HL-60 (cell line): ENCODE results near the gene FGFR1OP2.

Experiments used
- GABPA ChIP-seq: IDR thresholded peaks from 2 replicates; pipeline ENCODE4 v1.6.1; 2012; ENCODE audit warnings: low read depth
- POLR2AphosphoS5 ChIP-seq: IDR thresholded peaks from 2 replicates; pipeline ENCODE4 v1.6.1; 2012; ENCODE audit warnings: low read depth
- SPI1 ChIP-seq: IDR thresholded peaks from 2 replicates; pipeline ENCODE4 v1.6.1; 2012; ENCODE audit warnings: low read depth, mild to moderate bottlenecking, borderline replicate concordance
- TF ChIP-seq, protein P1 (sequence below): IDR thresholded peaks from one replicate; pipeline ENCODE4 v1.5.1; 2011; ENCODE audit warnings: low read length, control low read depth, inconsistent platforms; ENCODE audit not compliant: insufficient read depth
- TF ChIP-seq, protein P2 (sequence below): IDR thresholded peaks from 2 replicates; pipeline ENCODE4 v1.6.1; 2012; ENCODE audit warnings: low read depth; ENCODE audit not compliant: insufficient replicate concordance

- TF ChIP-seq, protein P1, sequence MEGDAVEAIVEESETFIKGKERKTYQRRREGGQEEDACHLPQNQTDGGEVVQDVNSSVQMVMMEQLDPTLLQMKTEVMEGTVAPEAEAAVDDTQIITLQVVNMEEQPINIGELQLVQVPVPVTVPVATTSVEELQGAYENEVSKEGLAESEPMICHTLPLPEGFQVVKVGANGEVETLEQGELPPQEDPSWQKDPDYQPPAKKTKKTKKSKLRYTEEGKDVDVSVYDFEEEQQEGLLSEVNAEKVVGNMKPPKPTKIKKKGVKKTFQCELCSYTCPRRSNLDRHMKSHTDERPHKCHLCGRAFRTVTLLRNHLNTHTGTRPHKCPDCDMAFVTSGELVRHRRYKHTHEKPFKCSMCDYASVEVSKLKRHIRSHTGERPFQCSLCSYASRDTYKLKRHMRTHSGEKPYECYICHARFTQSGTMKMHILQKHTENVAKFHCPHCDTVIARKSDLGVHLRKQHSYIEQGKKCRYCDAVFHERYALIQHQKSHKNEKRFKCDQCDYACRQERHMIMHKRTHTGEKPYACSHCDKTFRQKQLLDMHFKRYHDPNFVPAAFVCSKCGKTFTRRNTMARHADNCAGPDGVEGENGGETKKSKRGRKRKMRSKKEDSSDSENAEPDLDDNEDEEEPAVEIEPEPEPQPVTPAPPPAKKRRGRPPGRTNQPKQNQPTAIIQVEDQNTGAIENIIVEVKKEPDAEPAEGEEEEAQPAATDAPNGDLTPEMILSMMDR: no peak
- TF ChIP-seq, protein P2, sequence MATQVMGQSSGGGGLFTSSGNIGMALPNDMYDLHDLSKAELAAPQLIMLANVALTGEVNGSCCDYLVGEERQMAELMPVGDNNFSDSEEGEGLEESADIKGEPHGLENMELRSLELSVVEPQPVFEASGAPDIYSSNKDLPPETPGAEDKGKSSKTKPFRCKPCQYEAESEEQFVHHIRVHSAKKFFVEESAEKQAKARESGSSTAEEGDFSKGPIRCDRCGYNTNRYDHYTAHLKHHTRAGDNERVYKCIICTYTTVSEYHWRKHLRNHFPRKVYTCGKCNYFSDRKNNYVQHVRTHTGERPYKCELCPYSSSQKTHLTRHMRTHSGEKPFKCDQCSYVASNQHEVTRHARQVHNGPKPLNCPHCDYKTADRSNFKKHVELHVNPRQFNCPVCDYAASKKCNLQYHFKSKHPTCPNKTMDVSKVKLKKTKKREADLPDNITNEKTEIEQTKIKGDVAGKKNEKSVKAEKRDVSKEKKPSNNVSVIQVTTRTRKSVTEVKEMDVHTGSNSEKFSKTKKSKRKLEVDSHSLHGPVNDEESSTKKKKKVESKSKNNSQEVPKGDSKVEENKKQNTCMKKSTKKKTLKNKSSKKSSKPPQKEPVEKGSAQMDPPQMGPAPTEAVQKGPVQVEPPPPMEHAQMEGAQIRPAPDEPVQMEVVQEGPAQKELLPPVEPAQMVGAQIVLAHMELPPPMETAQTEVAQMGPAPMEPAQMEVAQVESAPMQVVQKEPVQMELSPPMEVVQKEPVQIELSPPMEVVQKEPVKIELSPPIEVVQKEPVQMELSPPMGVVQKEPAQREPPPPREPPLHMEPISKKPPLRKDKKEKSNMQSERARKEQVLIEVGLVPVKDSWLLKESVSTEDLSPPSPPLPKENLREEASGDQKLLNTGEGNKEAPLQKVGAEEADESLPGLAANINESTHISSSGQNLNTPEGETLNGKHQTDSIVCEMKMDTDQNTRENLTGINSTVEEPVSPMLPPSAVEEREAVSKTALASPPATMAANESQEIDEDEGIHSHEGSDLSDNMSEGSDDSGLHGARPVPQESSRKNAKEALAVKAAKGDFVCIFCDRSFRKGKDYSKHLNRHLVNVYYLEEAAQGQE: no peak
- TF ChIP-seq GABPA: no peak
- TF ChIP-seq POLR2AphosphoS5: no peak
- TF ChIP-seq SPI1: peak; percentile 66; the same call in 1 of the 2 replicates
Observed at GRCh38 chr12:27001663-27002062, 63.4 kb downstream of the FGFR1OP2 start.
